Common myeloid progenitor, CD34-positive (primary cell): ENCODE results near the gene TFPT.

Experiments
- CTCF ChIA-PET: fragments of 350-600 bp; sonication (Branson Sonifier 250); formaldehyde crosslinking; loops from one replicate; lab custom pipeline; 2021; ENCODE audit warnings: antibody characterized with exemption; lab: Charles Lee
- POLR2A ChIA-PET: fragments of 350-600 bp; sonication (Branson Sonifier 250); formaldehyde crosslinking; loops from one replicate; lab custom pipeline; 2021; ENCODE audit warnings: antibody characterized with exemption; lab: Charles Lee
- DNase-seq, 3 donors: peaks; one replicate each; pipeline versions ENCODE4 v3.0.0 to v3.0.0-alpha.2; 2013
- H3K27ac ChIP-seq, 2 experiments: 1 replicate in 1 of 2; 2 replicates in 1 of 2; pipeline ENCODE4 v1.7.0; 2013; ENCODE audit warnings: inconsistent platforms in 2 of 2, low read length in 2 of 2, mild to moderate bottlenecking in 2 of 2, low read depth in 1 of 2, moderate library complexity in 1 of 2; ENCODE audit not compliant: severe bottlenecking in 2 of 2, insufficient read depth in 1 of 2, poor library complexity in 1 of 2
- H3K27me3 ChIP-seq, 5 experiments: replicated peaks in 2 of 5; 1 replicate in 3 of 5; 2 replicates in 2 of 5; pipeline versions ENCODE4 v1.6.1 to v1.7.0; 2013; ENCODE audit warnings: low read length in 4 of 5, mild to moderate bottlenecking in 2 of 5, moderate library complexity in 2 of 5, inconsistent platforms in 1 of 5; ENCODE audit not compliant: insufficient read depth in 5 of 5, control insufficient read depth in 4 of 5
- H3K36me3 ChIP-seq, 4 experiments: 1 replicate in 2 of 4; 2 replicates in 2 of 4; pipeline versions ENCODE4 v1.6.1 to v1.7.0; 2013; ENCODE audit warnings: low read length in 3 of 4, control low read depth in 1 of 4, mild to moderate bottlenecking in 1 of 4; ENCODE audit not compliant: control insufficient read depth in 4 of 4, insufficient read depth in 4 of 4
- H3K4me1 ChIP-seq, 4 experiments: 1 replicate in 3 of 4; 2 replicates in 1 of 4; pipeline versions ENCODE4 v1.6.1 to v1.7.1; 2013; ENCODE audit warnings: low read length in 3 of 4, mild to moderate bottlenecking in 3 of 4, control low read depth in 1 of 4, inconsistent platforms in 1 of 4, moderate library complexity in 1 of 4; ENCODE audit not compliant: control insufficient read depth in 4 of 4, insufficient read depth in 4 of 4; ENCODE audit errors: control extremely low read depth in 1 of 4
- H3K4me3 ChIP-seq, 7 experiments: 1 replicate in 4 of 7; 2 replicates in 3 of 7; pipeline versions ENCODE4 v1.5.1 to v1.7.0; 2013; ENCODE audit warnings: mild to moderate bottlenecking in 7 of 7, low read length in 6 of 7, moderate library complexity in 6 of 7, inconsistent platforms in 2 of 7, low read depth in 2 of 7, control low read depth in 1 of 7; ENCODE audit not compliant: insufficient read depth in 4 of 7, control insufficient read depth in 1 of 7; ENCODE audit errors: extremely low read depth in 1 of 7
- H3K9me3 ChIP-seq, 5 experiments: 1 replicate in 4 of 5; 2 replicates in 1 of 5; pipeline versions ENCODE4 v1.6.1 to v1.7.1; 2013; ENCODE audit warnings: low read length in 4 of 5, mild to moderate bottlenecking in 2 of 5, inconsistent platforms in 1 of 5, low read depth in 1 of 5, moderate library complexity in 1 of 5; ENCODE audit not compliant: control insufficient read depth in 4 of 5, insufficient read depth in 2 of 5; ENCODE audit errors: control extremely low read depth in 1 of 5
- WGBS: methylation state at CpG from one replicate; pipeline ENCODE4 v1.1.5; 2013; ENCODE audit not compliant: insufficient coverage; 5-methylcytosine and 5-hydroxymethylcytosine counted together

Gene TFPT

DNA sequence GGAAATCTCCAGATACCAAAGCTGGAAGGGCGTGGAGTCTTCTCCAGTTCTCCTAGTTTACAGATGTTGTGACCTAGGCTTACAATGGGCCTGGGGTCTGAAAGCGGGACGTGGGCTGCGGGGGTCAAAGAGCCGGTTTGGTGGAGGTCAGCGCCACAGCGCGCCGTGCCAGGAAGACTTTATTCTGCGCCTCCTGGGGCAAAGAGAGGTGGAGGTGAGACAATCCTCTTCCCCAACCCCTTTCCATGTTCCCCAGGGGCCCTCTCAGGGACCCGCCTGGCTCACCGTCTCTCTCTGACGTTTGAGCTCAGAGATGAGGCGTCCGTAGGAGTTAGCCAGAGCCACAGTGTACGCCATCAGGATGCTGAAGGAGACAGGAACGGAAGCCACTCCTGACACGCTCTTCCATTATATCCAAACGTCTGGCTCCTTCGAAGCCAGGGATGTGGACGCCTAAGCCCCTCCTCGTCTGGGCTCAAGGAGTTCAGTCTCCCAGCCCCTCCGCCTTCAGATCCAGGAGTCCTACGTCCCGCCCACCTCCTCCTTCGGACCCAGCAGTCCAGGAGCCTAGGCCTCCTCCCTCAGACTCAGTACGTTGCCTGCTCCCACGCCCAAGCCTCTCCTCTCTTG lies 44.8 kb upstream of the TFPT start:
- peaks cover 5 to 52% (median 45%) of the 10 kb centered on the region in 4 experiments for H3K4me1 ChIP-seq
- peak overlapping the region; percentile 54 to 94 (median 83) for H3K4me3 ChIP-seq
- peaks cover 0 to 3% (median 0%) of the 10 kb centered on the region in 5 experiments for H3K9me3 ChIP-seq
- ChIA-PET CTCF (interaction anchor here (1.5 to 2.5 kb wide), 2 partner anchors 9 to 22 kb away, joined by 3 to 9 read pairs; partner anchors contain the start of gene CNOT3), POLR2A (interaction anchor here (2.0 to 2.2 kb wide), 3 partner anchors 23 to 47 kb away, joined by 7 to 10 read pairs (median 9); partner anchors contain the start of genes CNOT3 and MBOAT7)
- 3% methylated on average over 19 of the region's 28 CpGs for WGBS
- peak overlapping the region; percentile 66 to 87 for H3K27ac ChIP-seq
- H3K27me3 ChIP-seq, result peaks cover 0 to 11% (median 0%) of the 10 kb centered on the region in 5 experiments
- peaks cover 2 to 29% (median 19%) of the 10 kb centered on the region in 4 experiments for H3K36me3 ChIP-seq
- no peak for DNase-seq

DNA sequence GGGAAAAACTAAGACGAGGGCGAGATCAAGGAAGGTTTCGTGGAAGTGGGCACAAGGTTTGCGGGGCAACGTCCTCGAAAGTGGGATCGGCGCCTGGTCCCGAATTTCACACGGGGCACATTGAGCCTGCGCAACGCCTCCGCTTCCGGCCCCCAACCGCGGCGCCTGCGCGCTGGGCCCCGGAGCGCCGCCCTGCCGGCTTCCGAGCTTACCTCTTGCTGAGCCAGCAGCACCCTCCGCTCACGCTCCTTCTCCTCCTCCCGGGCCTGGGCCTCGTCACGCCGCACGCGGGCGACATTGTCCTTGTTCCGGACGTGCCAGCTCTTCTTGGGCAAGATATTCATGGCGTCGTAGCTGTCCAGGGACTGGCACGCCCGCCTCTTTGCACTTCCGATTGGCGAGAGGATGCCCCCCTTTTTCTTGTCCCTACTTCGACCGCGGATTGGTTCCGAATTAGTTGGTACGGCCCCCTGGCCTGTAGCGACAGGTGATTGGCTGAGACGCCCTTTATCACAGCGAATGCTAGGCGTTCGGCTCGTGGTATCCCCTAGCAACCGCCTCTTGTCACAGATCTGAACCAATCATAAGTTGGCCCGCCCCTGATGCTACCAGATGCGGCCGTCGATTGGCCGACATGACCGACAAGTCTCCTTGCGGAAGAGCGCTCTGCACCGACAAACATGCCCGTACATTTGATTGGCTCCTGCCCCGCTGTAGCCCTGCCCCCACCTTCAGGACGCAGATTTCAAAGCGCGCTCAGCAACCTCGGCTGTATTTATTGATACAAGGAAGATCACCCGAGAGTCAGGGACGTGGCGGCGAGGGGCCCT lies 44.1 kb upstream of the TFPT start, which contains the start of gene LENG1:
Gene LENG1, minus strand, starts transcription at position 370 of the 830 bp plus-strand sequence. Its CDS starts 26 bp downstream, at position 344.
- H3K4me1 ChIP-seq, result peaks cover 5 to 58% (median 43%) of the 10 kb centered on the region in 4 experiments
- H3K9me3 ChIP-seq, result no peaks in the 10 kb centered on the region
- H3K27me3 ChIP-seq, result peaks cover 0 to 10% (median 0%) of the 10 kb centered on the region in 5 experiments
- CTCF ChIA-PET, result interaction anchor here (1.5 to 2.5 kb wide), 4 partner anchors 9 to 30 kb away, joined by 3 to 11 read pairs (median 6); partner anchors contain the start of genes CNOT3 and MBOAT7
- DNase-seq, result peak; percentile 100
- 0% methylated on average over 70 of the region's 72 CpGs for WGBS
- POLR2A ChIA-PET, result interaction anchor here (0.6 to 2.2 kb wide), 7 partner anchors 9 to 51 kb away, joined by 3 to 10 read pairs (median 5); partner anchors contain the start of genes CNOT3, MBOAT7, PRPF31 and TFPT
- peaks cover 2 to 36% (median 25%) of the 10 kb centered on the region in 4 experiments for H3K36me3 ChIP-seq
- H3K27ac ChIP-seq, result peak within 1 kb of the TSS; percentile 70 to 90
- peak within 1 kb of the TSS; percentile 54 to 94 (median 83) for H3K4me3 ChIP-seq

GRCh38 chr19:54158812-54159351 lies 43.4 kb upstream of the TFPT start:
- 4% methylated on average over 13 of the region's 19 CpGs for WGBS
- peak overlapping the region; percentile 54 to 94 (median 77) for H3K4me3 ChIP-seq
- H3K9me3 ChIP-seq, result no peaks in the 10 kb centered on the region
- peaks cover 5 to 53% (median 36%) of the 10 kb centered on the region in 4 experiments for H3K4me1 ChIP-seq
- H3K36me3 ChIP-seq, result peaks cover 2 to 43% (median 31%) of the 10 kb centered on the region in 4 experiments
- peak in 1 of 3 donors; percentile 13 for DNase-seq
- H3K27ac ChIP-seq, result peak overlapping the region; percentile 70 to 90
- POLR2A ChIA-PET, result interaction anchor here (0.6 to 2.2 kb wide), 7 partner anchors 9 to 51 kb away, joined by 3 to 10 read pairs (median 5); partner anchors contain the start of genes CNOT3, MBOAT7, PRPF31 and TFPT
- H3K27me3 ChIP-seq, result peaks cover 0 to 4% (median 0%) of the 10 kb centered on the region in 5 experiments
- CTCF ChIA-PET, result interaction anchor here (0.7 to 2.5 kb wide), 5 partner anchors 9 to 68 kb away, joined by 3 to 11 read pairs (median 4); partner anchors contain the start of genes CNOT3 and MBOAT7

DNA sequence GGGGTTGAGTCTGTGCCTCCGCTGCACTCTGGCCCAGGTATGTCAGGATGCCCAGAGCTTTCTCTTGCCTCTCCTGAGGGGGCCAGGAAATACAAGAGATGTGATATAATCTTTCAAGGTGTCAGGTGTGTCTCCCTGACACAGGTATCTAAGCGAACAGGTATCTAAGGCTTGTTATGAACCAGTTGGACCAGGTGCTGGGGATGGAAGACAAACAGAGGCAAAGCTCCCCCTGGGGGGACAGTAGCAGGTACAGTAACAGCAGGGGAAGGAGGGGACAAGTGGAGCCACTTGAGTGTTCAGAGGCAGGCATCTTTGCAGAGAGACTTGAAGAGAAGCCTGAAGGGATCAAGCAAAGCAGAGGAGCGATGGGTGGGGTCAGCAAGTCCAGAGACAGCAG lies 41.5 kb upstream of the TFPT start:
- peaks cover 3 to 37% (median 29%) of the 10 kb centered on the region in 4 experiments for H3K4me1 ChIP-seq
- POLR2A ChIA-PET, result no interaction called here

DNA sequence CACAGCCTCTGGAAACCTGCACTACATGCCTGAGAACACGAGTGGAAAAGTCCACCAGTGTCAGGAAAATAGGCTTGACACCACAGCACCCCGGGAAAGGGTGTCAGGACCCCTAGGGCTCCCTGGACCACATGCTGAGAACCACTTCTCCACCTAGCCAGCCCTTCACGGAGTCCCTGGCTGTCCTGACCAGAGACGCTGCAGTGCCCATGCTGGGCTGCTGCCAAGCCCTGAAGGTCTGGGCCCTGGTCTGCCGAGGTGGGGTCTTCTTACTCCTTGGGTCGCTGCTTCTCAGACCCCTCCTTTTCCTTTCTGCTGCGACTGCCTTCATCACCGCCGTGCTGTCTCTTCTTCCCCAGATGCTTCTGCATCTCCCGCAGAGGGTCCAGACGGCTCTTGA lies 41.0 kb upstream of the TFPT start:
- CTCF ChIA-PET, result interaction anchor here (1.1 to 1.6 kb wide), 3 partner anchors 11 to 13 kb away, joined by 3 to 5 read pairs (median 4); no protein-coding TSS in a partner anchor
- Histone ChIP-seq H3K4me3 (no peak overlapping the region), H3K4me1 (peaks cover 3 to 33% (median 26%) of the 10 kb centered on the region in 4 experiments), H3K27me3 (no peaks in the 10 kb centered on the region), H3K9me3 (no peaks in the 10 kb centered on the region), H3K36me3 (peaks cover 2 to 67% (median 50%) of the 10 kb centered on the region in 4 experiments), H3K27ac (no peak overlapping the region)
- POLR2A ChIA-PET, result no interaction called here
- DNase-seq, result no peak
- 92% methylated on average over 9 of the region's 11 CpGs for WGBS

More for the DNA sequence above, 41.5 kb upstream of the TFPT start:
- CTCF ChIA-PET, result interaction anchor here (1.1 to 1.6 kb wide), 4 partner anchors 11 to 18 kb away, joined by 3 to 5 read pairs (median 4); no protein-coding TSS in a partner anchor
- Histone ChIP-seq H3K4me3 (no peak overlapping the region), H3K27ac (no peak overlapping the region), H3K9me3 (no peaks in the 10 kb centered on the region), H3K36me3 (peaks cover 2 to 62% (median 48%) of the 10 kb centered on the region in 4 experiments), H3K27me3 (no peaks in the 10 kb centered on the region)
- WGBS, result 100% methylated on average over 3 of the region's 3 CpGs
- DNase-seq, result no peak

GRCh38 chr19:54155694-54156093 lies 40.2 kb upstream of the TFPT start:
- H3K9me3 ChIP-seq, result no peaks in the 10 kb centered on the region
- CTCF ChIA-PET, result interaction anchor here (1.6 kb wide), 1 partner anchor 10 kb away, joined by 5 read pairs; no protein-coding TSS in a partner anchor
- no peak overlapping the region for H3K27ac ChIP-seq
- whole genome bisulfite sequencing, result 95% methylated on average over 13 of the region's 19 CpGs
- no peaks in the 10 kb centered on the region for H3K27me3 ChIP-seq
- no peak for DNase-seq
- POLR2A ChIA-PET, result interaction anchor here (1.2 kb wide), 1 partner anchor 14 kb away, joined by 3 read pairs; no protein-coding TSS in a partner anchor
- H3K36me3 ChIP-seq, result peaks cover 2 to 73% (median 56%) of the 10 kb centered on the region in 4 experiments
- H3K4me3 ChIP-seq, result no peak overlapping the region
- peaks cover 3 to 29% (median 21%) of the 10 kb centered on the region in 4 experiments for H3K4me1 ChIP-seq
